Ascending aorta (tissue), 2 donors: ENCODE measurements around the gene MNAT1. TPM values are rescaled to one million over a fixed set of nuclear protein-coding genes. Genes with fewer than 3 reads are reported as not detected.
A peak's percentile ranks its signal among the peaks of the same experiment; 100 is the strongest.

Experiments used
- DNase-seq, 2 donors: peaks; one replicate each; pipeline ENCODE4 v3.0.0-alpha.2; 2019; ENCODE audit warnings: low spot score in 2 of 2
- H3K27ac ChIP-seq, 2 donors: fragments of 200-600 bp; sonication (generic); one replicate each; pipeline ENCODE4 v1.5.1; 2016 to 2017; ENCODE audit warnings: mild to moderate bottlenecking in 1 of 2
- H3K27me3 ChIP-seq: fragments of 200-600 bp; sonication (generic); one replicate; pipeline ENCODE4 v1.5.1; 2017
- H3K36me3 ChIP-seq, 2 donors: fragments of 200-600 bp; sonication (generic); one replicate each; pipeline ENCODE4 v1.5.1; 2016
- H3K4me1 ChIP-seq, 2 donors: fragments of 200-600 bp; sonication (generic); one replicate each; pipeline ENCODE4 v1.5.1; 2016 to 2017; ENCODE audit warnings: mild to moderate bottlenecking in 1 of 2
- H3K4me3 ChIP-seq, 2 donors: fragments of 200-600 bp; sonication (generic); one replicate each; pipeline ENCODE4 v1.5.1; 2016 to 2017; ENCODE audit warnings: mild to moderate bottlenecking in 1 of 2
- H3K9me3 ChIP-seq, 2 donors: fragments of 200-600 bp; sonication (generic); one replicate each; pipeline ENCODE4 v1.5.1; 2016
- CTCF ChIP-seq, 3 experiments: fragments of 200-600 bp in 2 of 3; fragments of 450-650 bp in 1 of 3; sonication (generic) in 2 of 3; IDR thresholded peaks; one replicate each; pipeline ENCODE4 v1.5.1; 2016 to 2019; ENCODE audit warnings: antibody characterized with exemption in 3 of 3, mild to moderate bottlenecking in 1 of 3, moderate library complexity in 1 of 3
- intact Hi-C: fragments of 100-400 bp; cut with DNase I; formaldehyde crosslinking; loops from one replicate; pipeline ENCODE4 v1.15.1; 2023
- total RNA-seq: library from RNA; depleted of rRNA; stranded (reverse); fragments of >200 nt; gene quantifications from one replicate; pipeline ENCODE4 v1.1.0, GENCODE V29; 2016

MNAT1 gene
- total RNA-seq, 1 donor from 2014 or later: 37.5 TPM

DNA sequence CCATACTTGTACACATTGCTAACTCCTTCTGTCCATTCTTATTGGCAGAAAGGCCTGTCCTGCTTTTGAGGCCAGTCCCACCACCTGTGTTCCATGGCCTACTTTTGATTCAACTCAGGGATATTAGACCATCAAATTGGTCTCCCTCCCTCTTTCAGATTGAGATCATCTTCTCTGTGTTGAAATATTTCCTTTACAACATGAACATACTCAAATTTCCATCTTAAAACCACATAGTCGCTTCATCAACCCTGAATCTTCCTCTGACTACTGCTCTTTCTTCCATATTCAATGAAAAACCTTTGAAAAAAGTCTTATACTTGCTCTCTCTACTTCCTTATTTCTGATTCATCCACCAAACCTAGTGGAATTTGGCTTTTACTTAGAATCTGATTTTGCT, 211.4 kb downstream of the MNAT1 start:
- no peak overlapping the region for H3K4me3 ChIP-seq
- no peaks in the 10 kb centered on the region for H3K9me3 ChIP-seq
- no peaks in the 10 kb centered on the region for H3K36me3 ChIP-seq
- TF ChIP-seq CTCF (IDR thresholded peaks at IDR 0.05): no peak
- H3K4me1 ChIP-seq: peaks cover 0 to 5% of the 10 kb centered on the region in 2 donors
- no peak overlapping the region for H3K27ac ChIP-seq
- intact Hi-C loops: no loop called here
- no peaks in the 10 kb centered on the region for H3K27me3 ChIP-seq
- no peak for DNase-seq

DNA sequence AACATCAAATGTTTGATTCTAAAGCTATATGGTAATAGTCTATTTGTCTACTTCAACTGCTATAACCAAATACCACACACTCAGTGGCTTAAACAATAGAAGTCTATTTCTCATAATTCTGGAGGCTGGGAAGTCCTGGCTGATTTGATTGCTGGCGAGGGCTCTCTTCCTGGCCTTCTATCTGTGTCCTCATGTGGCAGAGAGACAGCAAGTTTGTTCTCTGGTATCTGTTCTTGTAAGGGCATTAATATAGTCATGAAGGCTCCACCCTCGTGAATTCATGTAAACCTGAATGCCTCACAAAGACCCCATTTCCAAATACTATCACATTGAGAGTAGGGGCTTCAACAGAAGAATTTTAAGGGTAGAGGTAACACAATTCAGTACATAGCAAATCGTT, 212.2 kb downstream of the MNAT1 start:
- no peaks in the 10 kb centered on the region for H3K9me3 ChIP-seq
- no peak overlapping the region for H3K27ac ChIP-seq
- no peaks in the 10 kb centered on the region for H3K36me3 ChIP-seq
- H3K4me1 ChIP-seq: peaks cover 0 to 5% of the 10 kb centered on the region in 2 donors
- H3K4me3 ChIP-seq: no peak overlapping the region
- intact Hi-C loops: no loop called here
- TF ChIP-seq CTCF (IDR thresholded peaks at IDR 0.05): no peak
- DNase-seq: no peak
- H3K27me3 ChIP-seq: no peaks in the 10 kb centered on the region

GRCh38 chr14:60951776-60952435, 217.3 kb downstream of the MNAT1 start:
- no peak for DNase-seq
- peak overlapping the region in 1 of 2 donors; percentile 16 for H3K27ac ChIP-seq
- H3K4me3 ChIP-seq: peak overlapping the region in 1 of 2 donors; percentile 19
- H3K9me3 ChIP-seq: peaks cover 0 to 22% of the 10 kb centered on the region in 2 donors
- no peak for TF ChIP-seq CTCF (IDR thresholded peaks at IDR 0.05)
- no peaks in the 10 kb centered on the region for H3K36me3 ChIP-seq
- peaks cover 2 to 10% of the 10 kb centered on the region in 2 donors for H3K4me1 ChIP-seq
- no peaks in the 10 kb centered on the region for H3K27me3 ChIP-seq
- intact Hi-C loops: no loop called here

- peaks cover 2 to 5% of the 10 kb centered on the region in 2 donors for H3K4me1 ChIP-seq
- no peak for TF ChIP-seq CTCF (IDR thresholded peaks at IDR 0.05)
- peaks cover 0 to 42% of the 10 kb centered on the region in 2 donors for H3K9me3 ChIP-seq
- H3K27me3 ChIP-seq: no peaks in the 10 kb centered on the region
- no peak for DNase-seq
- intact Hi-C loops: no loop called here
- H3K36me3 ChIP-seq: no peaks in the 10 kb centered on the region
- H3K4me3 ChIP-seq: no peak overlapping the region
- H3K27ac ChIP-seq: no peak overlapping the region
These were observed 221.6 kb downstream of the MNAT1 start for GRCh38 chr14:60956202-60956601.

GRCh38 chr14:60956632-60957031, 222.1 kb downstream of the MNAT1 start:
- Histone ChIP-seq H3K27me3 (no peaks in the 10 kb centered on the region), H3K27ac (no peak overlapping the region), H3K4me3 (no peak overlapping the region), H3K36me3 (no peaks in the 10 kb centered on the region), H3K4me1 (peaks cover 2 to 5% of the 10 kb centered on the region in 2 donors), H3K9me3 (peaks cover 0 to 42% of the 10 kb centered on the region in 2 donors)
- intact Hi-C loops: no loop called here
- no peak for DNase-seq
- no peak for TF ChIP-seq CTCF (IDR thresholded peaks at IDR 0.05)
